T47D (cell line): Measurements from ENCODE around the gene ZNF564.
"Not testable (repeated sequence)": the region's sequence is repeated elsewhere in the genome, so short reads cannot be mapped to it uniquely, and the experiment has no call there.

Experiments
- DNase-seq, 2 experiments: peaks; one replicate each; pipeline versions ENCODE4 v3.0.0 to v3.0.0-alpha.2; 2011 to 2012; ENCODE audit warnings: low read depth in 1 of 2, low spot score in 1 of 2
- JUND ChIP-seq: IDR thresholded peaks from 2 replicates; pipeline ENCODE4 v1.6.1; 2012; ENCODE audit warnings: low read depth
- in situ Hi-C: cut with HindIII; loops from 2 replicates; pipeline ENCODE4 v1.10.0; 2016; ENCODE audit warnings: low sequenced_read_pairs, low pct_unique_long_range_greater_than_20kb

The ZNF564 gene

GRCh38 chr19:12551060-12551832, at the start of gene ZNF564:
TSS of gene ZNF564 (minus strand) at chr19:12551482. CDS start at chr19:12551332, 150 bp downstream.
- no peak for TF ChIP-seq JUND
- in situ Hi-C loops = no loop called here
- DNase-seq = peak; percentile 93 to 98

- no peak for DNase-seq
- no peak for TF ChIP-seq JUND
These were observed 46.3 kb upstream of the ZNF564 start for GRCh38 chr19:12597594-12597993.

DNA sequence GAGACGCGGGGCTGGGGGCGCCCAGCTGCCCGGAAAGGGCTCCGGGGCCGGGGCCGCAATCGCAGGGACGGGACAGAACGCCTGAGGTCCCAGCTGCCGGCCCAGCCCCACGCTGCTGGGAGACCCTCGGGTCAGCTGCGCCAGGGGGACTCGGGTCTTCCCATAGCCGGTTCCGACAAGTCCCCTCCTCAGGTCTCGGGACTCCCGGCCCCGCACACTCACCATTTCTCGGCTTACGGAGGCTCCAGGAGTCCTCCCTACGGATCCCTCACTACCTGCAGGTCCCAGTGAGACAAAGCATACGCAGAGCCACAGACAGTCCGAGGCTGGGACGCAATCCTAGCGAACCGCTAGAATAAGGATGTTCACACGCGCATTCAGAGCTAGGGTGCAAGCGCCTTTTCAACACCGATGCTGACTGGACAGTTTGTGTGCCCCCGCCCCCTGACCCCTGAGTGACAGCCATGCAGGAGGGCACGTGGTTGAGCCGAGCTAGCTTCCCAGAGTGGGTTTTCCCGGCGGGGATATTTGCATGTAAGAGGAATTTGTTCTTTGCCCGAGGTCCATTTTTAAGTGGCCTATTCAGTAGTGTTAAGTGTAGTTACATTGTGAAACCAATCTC, 45.8 kb upstream of the ZNF564 start:
- TF ChIP-seq JUND = no peak
- DNase-seq = no peak

More at GRCh38 chr19:12597594-12597993, 46.3 kb upstream of the ZNF564 start:
- in situ Hi-C loops = no loop called here

DNA sequence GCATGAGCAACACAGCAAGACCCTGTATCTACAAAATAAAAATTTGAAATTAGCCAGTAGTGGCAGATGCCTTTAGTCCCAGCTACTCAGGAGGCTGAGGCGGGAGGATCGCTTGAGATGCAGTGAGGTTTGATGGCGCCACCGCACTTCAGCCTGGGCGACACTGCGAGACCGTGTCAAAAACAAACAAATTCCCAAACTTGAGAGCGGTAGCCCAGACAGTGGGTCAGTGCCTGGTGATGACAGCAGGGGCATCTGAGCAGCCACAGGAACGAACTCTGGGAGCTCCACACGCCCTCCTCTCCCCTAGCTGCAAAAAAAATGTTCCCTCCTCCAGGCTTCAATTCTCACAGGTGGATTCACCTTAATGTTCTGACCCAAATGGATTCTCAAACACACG, 45.2 kb upstream of the ZNF564 start:
- TF ChIP-seq JUND = no peak
- no peak for DNase-seq
- in situ Hi-C loops = no loop called here

More for the DNA sequence above, 45.8 kb upstream of the ZNF564 start:
- in situ Hi-C loops = no loop called here

GRCh38 chr19:12581100-12581499, 29.8 kb upstream of the ZNF564 start:
- TF ChIP-seq JUND = no peak
- in situ Hi-C loops = no loop called here
- DNase-seq = no peak

DNA sequence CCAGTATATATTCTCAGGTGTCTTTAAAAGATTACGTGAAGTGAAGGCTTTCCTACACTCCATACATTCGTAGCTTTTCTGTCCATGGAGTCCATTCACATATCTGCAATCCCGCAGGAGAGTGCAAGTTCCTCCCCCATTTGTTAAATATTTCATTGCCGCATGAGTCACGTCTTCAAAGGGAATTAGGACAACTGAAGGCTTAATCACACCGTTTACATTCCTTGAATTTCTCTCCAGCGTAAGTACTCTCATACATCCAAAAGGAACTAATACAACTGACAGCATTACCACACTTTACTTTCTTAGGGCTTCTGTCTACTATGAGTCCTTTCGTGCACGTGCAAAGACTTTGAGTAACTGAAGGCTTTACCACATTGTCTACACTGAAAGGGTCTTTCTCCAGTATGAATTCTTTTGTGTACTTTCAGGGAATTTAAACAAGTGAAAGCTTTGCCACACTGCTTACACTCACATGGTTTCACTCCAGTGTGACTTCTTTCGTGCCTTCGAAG, 29.0 kb upstream of the ZNF564 start:
- TF ChIP-seq JUND = no peak
- no peak for DNase-seq
- in situ Hi-C loops = no loop called here

- TF ChIP-seq JUND = no peak
- in situ Hi-C loops = no loop called here
- DNase-seq = no peak
These were observed 27.4 kb upstream of the ZNF564 start for GRCh38 chr19:12578641-12579040.

DNA sequence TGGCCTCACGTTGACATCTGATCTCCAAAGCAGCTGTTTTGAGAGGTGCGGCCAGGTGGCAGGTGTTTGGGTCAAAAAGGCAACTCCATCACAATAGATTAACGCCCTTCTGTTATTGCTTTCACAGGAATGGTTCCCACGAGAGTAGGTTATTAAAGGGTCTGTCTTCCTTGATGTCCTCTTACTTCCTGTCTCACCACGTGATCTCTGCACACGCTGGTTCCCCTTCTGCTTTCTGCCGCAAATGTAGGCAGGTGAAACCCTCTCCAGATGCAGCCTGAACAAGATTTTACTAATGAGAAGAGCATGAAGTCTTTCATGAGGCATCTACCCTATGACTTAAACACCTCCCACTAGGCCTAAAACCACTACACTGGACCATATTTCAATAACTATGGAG, 22.8 kb upstream of the ZNF564 start:
- no peak for DNase-seq
- no peak for TF ChIP-seq JUND
- in situ Hi-C loops = no loop called here

GRCh38 chr19:12567951-12568350, 16.7 kb upstream of the ZNF564 start:
- in situ Hi-C loops = no loop called here
- no peak for TF ChIP-seq JUND
- DNase-seq = no peak

GRCh38 chr19:12566380-12566779, 15.1 kb upstream of the ZNF564 start:
- in situ Hi-C loops, DNase-seq: not testable (repeated sequence)

GRCh38 chr19:12564016-12564664, 12.9 kb upstream of the ZNF564 start:
- DNase-seq = peak; percentile 61 to 86
- TF ChIP-seq JUND = no peak
- in situ Hi-C loops = no loop called here

DNA sequence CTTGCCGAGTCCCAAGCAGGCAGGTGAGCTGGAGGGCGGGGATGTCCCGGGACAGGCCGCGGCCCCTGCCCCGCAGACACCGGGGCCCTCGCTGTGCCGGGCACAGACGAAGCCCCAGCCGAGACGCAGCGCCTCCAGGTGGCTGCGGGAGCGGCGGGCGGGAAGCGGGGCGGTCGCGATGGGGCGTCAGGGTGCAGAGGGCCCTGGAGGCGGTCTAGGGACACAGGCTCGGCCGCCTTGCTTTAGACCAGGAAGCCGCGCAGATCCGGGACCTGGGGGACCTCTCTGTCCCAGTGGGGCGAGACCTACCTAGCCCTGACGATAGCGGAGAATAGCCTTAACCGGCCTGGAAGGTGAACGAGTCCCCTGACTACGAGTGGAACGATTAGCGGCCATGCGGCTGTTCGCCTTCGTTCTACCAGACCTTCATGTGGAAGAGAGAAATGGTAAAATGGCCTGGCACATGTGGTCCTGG, 4.2 kb upstream of the ZNF564 start:
- DNase-seq = no peak
- TF ChIP-seq JUND = no peak
- in situ Hi-C loops = no loop called here

DNA sequence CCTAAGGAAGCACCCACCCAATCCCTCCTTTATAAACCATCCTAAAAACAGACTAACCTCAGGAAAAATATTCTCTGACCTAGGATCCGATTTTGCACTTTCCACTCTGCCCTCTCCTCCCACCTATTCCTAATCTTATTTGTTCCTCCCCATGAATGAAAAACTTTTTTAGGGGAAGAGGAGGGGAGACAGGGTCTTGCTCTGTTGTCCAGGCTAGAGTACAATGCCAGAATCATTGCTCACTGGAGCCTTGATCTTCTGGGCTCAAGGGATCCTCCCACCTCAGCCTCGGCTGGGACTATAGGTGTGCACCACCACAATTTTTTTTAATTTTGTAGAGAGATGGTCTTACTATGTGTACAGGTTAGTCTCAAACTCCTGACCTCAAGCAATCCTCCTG, 4.4 kb downstream of the ZNF564 start:
- TF ChIP-seq JUND = no peak
- in situ Hi-C loops = no loop called here
- no peak for DNase-seq
